Activated naive CD4-positive, alpha-beta T cell treated with anti-CD3 and anti-CD28 coated beads, Interleukin-2, amount 50 U/mL, for 24 hours (primary cell): ENCODE data around the gene ZNF48.

Experiments used
- H3K27ac Mint-ChIP-seq: one replicate; pipeline ENCODE4 v1.8.0; 2021; ENCODE audit warnings: mild to moderate bottlenecking, mixed read lengths
- H3K27me3 Mint-ChIP-seq: one replicate; pipeline ENCODE4 v1.8.0; 2021; ENCODE audit warnings: mixed read lengths
- H3K36me3 Mint-ChIP-seq: one replicate; pipeline ENCODE4 v1.8.0; 2021; ENCODE audit warnings: mixed read lengths
- H3K4me1 Mint-ChIP-seq: one replicate; pipeline ENCODE4 v1.8.0; 2021; ENCODE audit warnings: mixed read lengths
- H3K4me3 Mint-ChIP-seq: one replicate; pipeline ENCODE4 v1.8.0; 2021; ENCODE audit warnings: mild to moderate bottlenecking, mixed read lengths
- H3K9me3 Mint-ChIP-seq: one replicate; pipeline ENCODE4 v1.8.0; 2021; ENCODE audit warnings: mixed read lengths

Gene ZNF48

DNA sequence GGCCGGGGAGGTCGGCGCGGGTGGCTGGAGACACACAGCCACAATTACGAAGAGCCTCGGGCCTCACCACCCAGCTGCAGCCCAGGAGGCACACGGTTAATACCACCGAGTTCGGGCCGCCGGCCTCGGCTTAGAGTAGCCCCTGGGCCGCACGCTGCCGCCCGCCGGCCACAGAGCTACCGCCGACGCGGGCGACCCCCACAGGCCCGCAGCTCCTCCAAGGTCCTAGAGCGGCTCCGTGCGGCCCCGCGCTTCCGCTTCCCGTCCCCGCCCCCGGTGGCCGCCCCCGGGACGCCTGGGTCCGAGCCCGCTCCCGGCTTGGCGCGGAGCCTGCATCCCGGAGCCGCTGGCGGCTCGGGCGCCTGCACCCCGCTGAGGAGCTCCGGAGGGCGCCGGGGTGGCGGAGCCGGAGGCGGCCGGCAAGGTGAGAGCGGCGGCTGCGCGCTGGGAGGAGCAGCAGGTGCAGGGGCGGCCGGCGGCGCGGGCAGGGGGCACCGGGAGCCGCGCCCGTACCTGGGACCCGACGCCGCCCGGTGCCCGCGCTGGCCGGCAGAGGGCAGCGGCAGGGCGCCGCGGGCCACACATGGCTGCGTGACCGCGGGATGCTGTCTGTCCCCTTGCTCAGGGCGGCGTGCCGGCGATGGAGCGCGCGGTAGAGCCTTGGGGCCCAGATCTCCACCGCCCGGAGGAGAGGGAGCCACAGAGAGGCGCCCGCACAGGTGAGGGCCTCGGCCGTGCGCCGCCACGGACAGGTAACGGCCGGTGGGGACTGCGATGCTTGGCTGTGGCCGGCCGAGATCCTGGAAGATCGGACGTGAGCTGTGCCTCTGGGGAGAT, at the start of gene ZNF48:
Gene ZNF48 (plus strand): TSS at position 266 of the 837 bp plus-strand sequence. CDS start 375 bp downstream, at position 641.
- Mint-ChIP-seq H3K27me3 (no peaks in the 10 kb centered on the region), H3K4me3 (peak within 1 kb of the TSS; percentile 91), H3K27ac (peak within 1 kb of the TSS; percentile 86), H3K4me1 (peaks cover 40% of the 10 kb centered on the region), H3K9me3 (no peaks in the 10 kb centered on the region), H3K36me3 (peaks cover 2% of the 10 kb centered on the region)

- no peaks in the 10 kb centered on the region for H3K36me3 Mint-ChIP-seq
- no peak overlapping the region for H3K4me3 Mint-ChIP-seq
- H3K9me3 Mint-ChIP-seq = no peaks in the 10 kb centered on the region
- H3K27me3 Mint-ChIP-seq = no peaks in the 10 kb centered on the region
- H3K4me1 Mint-ChIP-seq = peaks cover 12% of the 10 kb centered on the region
- no peak overlapping the region for H3K27ac Mint-ChIP-seq
Observed at GRCh38 chr16:30346286-30346685, 48.9 kb upstream of the ZNF48 start.

DNA sequence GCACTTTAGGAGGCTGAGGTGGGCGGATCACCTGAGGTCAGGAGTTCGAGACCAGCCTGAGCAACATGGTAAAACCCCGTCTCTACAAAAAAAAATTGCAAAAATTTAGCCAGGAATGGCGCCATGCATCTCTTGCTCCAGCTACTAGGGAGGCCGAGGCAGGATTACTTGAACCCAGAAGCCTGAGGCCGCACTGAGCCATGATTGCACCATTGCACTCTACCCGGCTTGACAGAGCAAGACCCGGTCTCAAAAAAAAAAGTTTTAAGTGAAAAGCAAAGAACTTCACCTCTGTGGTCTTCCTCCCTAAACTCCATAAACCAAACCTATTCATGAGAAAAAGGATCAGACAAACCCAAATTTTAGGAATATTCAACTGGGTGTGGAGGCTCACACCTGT, 47.1 kb upstream of the ZNF48 start:
- no peaks in the 10 kb centered on the region for H3K36me3 Mint-ChIP-seq
- no peak overlapping the region for H3K27ac Mint-ChIP-seq
- H3K27me3 Mint-ChIP-seq = no peaks in the 10 kb centered on the region

DNA sequence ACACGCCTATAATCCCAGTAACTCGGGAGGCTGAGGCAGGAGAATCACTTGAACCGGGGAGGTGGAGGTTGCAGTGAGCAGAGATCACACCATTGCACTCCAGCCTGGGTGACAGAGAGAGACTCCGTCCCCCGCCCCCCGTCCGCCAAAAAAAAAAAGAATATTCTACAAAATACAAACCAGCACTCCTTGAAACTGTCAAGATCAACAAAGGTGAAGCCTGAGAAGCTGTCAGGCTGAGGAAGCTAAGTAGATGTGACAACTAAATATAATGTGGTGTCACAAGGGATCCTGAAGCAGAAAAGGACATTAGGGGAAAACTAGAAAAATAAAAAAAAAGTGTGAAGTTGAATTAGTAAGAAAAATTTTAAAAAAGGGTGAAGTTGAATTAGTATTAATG, 46.3 kb upstream of the ZNF48 start:
- H3K27ac Mint-ChIP-seq = peak overlapping the region; percentile 38
- H3K9me3 Mint-ChIP-seq = no peaks in the 10 kb centered on the region
- peaks cover 22% of the 10 kb centered on the region for H3K4me1 Mint-ChIP-seq
- no peaks in the 10 kb centered on the region for H3K27me3 Mint-ChIP-seq
- H3K36me3 Mint-ChIP-seq = no peaks in the 10 kb centered on the region
- no peak overlapping the region for H3K4me3 Mint-ChIP-seq

More for the DNA sequence above, 47.1 kb upstream of the ZNF48 start:
- H3K9me3 Mint-ChIP-seq = no peaks in the 10 kb centered on the region
- H3K4me1 Mint-ChIP-seq = peaks cover 17% of the 10 kb centered on the region
- H3K4me3 Mint-ChIP-seq = no peak overlapping the region

DNA sequence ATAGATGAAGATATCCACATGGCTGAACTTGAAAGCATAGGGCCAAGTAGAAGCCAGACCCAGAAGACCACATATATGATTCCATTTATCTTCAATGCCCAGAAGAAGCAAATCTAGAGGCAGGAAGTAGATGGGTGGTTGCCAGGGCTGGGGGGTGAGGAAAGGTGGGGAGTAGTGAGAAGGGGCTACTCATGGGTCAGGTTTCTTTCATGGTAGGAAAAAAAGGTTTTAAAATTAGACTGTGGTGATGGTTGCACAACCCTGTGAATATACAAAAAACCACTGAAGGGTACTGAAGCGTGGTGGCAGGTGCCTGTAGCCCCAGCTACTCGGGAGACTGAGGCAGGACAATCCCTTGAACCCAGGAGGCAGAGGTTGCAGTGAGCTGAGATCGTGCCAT, 45.5 kb upstream of the ZNF48 start:
- no peak overlapping the region for H3K4me3 Mint-ChIP-seq
- peaks cover 4% of the 10 kb centered on the region for H3K36me3 Mint-ChIP-seq

GRCh38 chr16:30350134-30350871, 44.9 kb upstream of the ZNF48 start:
- H3K4me3 Mint-ChIP-seq = peak overlapping the region; percentile 43
- no peaks in the 10 kb centered on the region for H3K9me3 Mint-ChIP-seq
- peaks cover 31% of the 10 kb centered on the region for H3K4me1 Mint-ChIP-seq
- H3K27me3 Mint-ChIP-seq = no peaks in the 10 kb centered on the region
- peak overlapping the region; percentile 67 for H3K27ac Mint-ChIP-seq
- H3K36me3 Mint-ChIP-seq = peaks cover 4% of the 10 kb centered on the region

More for the DNA sequence above, 45.5 kb upstream of the ZNF48 start:
- H3K27me3 Mint-ChIP-seq = no peaks in the 10 kb centered on the region
- no peak overlapping the region for H3K27ac Mint-ChIP-seq
- no peaks in the 10 kb centered on the region for H3K9me3 Mint-ChIP-seq
- peaks cover 29% of the 10 kb centered on the region for H3K4me1 Mint-ChIP-seq

DNA sequence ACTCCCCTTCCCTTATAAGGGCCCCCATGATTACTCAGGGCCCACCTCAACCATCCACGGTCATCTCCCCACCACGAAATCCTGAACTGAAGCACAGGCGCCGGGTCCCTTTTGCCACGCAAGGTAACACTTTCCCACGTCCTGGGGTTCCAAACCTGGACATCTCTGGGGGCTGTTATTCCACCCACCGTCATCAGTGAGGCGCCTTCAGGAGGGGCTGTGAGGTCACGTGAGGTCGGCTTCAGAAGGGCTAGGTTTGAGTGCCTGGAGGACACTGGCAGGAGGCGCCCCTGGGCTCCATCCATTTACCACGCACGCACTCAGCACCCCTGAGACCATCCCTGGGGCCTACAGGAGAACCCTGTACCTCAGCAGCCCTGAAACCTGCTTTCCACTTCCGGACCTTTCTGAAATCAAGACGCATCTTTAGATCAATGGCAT, 44.2 kb upstream of the ZNF48 start:
- Mint-ChIP-seq H3K36me3 (peaks cover 4% of the 10 kb centered on the region), H3K27me3 (no peaks in the 10 kb centered on the region), H3K27ac (no peak overlapping the region), H3K9me3 (no peaks in the 10 kb centered on the region), H3K4me3 (no peak overlapping the region), H3K4me1 (peaks cover 38% of the 10 kb centered on the region)

DNA sequence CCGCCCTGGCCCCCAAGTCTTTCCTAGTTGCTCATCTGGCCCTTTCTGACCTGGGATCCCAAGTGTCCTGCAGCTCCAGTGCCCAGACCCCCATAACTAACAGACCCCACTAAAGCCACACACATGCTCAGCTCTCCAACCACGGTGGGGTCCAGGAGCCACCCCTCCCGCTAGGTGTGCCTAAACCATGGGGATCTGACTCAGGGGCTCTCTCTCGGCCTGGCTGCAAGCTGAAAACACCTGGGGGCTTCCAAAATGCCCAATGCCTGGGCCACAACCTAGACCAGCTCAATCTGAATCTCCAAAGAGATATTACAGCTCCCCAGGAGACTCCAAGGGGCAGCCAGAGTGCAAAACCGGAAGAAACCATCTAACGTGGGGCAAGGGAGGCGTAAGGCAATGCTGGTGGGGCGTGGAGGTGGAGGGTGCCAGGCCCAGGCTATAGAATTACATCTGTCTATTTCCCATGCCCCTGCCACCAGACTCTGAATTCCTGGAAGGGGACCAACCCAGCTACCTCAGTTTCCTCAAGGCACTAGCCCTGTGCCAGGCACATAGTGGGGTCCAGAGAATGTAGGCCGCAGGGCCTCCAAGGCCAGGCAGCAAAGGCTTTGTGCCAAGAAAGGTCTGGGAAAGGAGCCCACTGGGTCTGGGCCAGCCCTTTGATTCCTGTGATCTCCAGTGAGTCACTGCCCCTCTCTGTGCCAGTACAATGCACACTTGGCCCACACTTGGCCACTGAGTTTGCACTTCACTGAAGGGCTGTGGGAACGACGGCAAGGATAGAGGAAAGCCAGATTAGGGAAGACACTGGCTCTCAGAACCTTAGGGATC, 43.4 kb upstream of the ZNF48 start:
- peak overlapping the region; percentile 42 for H3K4me3 Mint-ChIP-seq
- H3K4me1 Mint-ChIP-seq = peaks cover 43% of the 10 kb centered on the region
- H3K9me3 Mint-ChIP-seq = no peaks in the 10 kb centered on the region
- no peak overlapping the region for H3K27ac Mint-ChIP-seq
- no peaks in the 10 kb centered on the region for H3K27me3 Mint-ChIP-seq
- H3K36me3 Mint-ChIP-seq = peaks cover 4% of the 10 kb centered on the region

DNA sequence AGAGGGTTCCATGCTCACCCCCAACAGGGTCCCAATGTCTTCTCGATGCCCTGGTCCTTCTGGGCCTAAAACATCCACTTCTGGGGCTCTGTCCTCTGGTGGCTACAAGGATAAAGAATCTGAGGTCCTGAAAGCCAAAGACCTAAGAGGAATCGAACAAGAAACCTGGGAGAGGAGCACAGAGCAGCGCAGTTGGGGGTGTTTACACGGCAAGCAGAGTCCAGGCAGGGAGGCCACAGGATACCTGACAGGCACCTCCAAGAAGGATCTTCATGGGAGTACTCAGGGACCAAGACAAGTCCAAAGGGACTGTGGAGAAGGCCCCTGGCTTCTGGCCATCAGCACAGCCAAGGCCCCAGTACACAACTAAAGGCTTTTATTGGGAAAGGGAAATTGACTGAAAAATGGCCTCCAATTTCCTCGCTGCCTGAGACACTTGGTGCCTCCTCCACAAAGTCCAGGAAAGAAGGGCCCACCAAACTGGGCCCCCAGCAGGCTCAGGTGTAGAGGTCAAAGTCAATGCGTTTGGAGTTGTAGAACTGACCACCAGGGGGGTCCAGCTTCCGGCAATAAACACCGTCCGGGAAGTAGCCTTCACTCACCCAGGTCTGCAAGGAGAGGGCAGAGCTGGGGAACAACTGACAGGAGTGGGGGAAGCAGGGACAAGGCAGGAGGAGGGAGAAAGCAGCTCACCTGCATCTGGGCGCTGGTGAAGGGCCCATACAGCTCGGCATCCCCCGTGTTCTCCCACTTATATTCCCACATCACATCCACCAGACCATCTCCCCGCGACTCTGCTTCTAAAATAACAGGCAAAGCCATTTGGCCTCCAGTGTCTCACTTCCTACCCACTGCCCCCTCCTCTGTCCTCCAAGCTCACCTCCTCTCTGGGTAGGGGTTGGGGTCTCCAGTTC, 42.5 kb upstream of the ZNF48 start:
- Mint-ChIP-seq H3K36me3 (peaks cover 4% of the 10 kb centered on the region), H3K4me1 (peaks cover 43% of the 10 kb centered on the region), H3K9me3 (no peaks in the 10 kb centered on the region), H3K27me3 (no peaks in the 10 kb centered on the region), H3K4me3 (peak overlapping the region; percentile 42), H3K27ac (peak overlapping the region; percentile 70)

DNA sequence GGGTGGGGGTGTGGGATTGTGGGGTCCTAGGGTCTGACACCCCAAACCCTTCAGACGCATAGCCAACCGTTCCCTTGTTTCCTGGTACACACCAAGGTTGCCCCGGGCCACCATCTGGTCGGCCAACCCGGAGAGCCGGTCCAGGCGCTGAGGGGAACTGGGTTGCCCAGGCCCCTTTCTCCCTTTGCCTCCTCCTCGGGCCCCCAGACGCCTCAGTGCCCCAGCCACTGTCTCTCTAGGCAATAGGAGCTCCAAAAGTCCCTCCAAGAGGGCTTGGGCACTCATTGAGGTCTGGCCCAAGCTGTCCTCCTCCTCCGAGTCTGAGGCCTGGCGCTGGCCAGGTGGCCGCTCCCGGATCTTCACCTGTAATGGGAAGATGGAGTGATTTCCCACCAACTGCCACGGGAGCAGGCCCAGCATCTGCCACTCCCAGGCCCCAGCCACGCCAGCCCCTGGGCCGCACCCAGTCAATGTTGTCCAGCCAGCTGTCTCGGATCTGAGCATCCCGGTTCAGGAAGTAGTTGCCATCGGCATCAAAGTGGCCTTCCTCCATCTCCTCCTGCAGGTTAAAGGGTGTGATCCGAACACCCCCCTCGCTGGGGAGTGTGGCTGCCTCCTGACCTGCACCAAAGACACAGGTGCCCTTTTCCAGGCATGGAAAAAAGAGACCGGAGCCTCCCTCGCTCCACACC, 41.6 kb upstream of the ZNF48 start:
- peaks cover 4% of the 10 kb centered on the region for H3K36me3 Mint-ChIP-seq
- peaks cover 43% of the 10 kb centered on the region for H3K4me1 Mint-ChIP-seq
- H3K27me3 Mint-ChIP-seq = no peaks in the 10 kb centered on the region
- H3K4me3 Mint-ChIP-seq = peak overlapping the region; percentile 92
- H3K9me3 Mint-ChIP-seq = no peaks in the 10 kb centered on the region
- H3K27ac Mint-ChIP-seq = no peak overlapping the region

- Mint-ChIP-seq H3K27ac (peak overlapping the region; percentile 99), H3K4me3 (peak overlapping the region; percentile 92), H3K27me3 (no peaks in the 10 kb centered on the region), H3K36me3 (peaks cover 4% of the 10 kb centered on the region), H3K9me3 (no peaks in the 10 kb centered on the region), H3K4me1 (peaks cover 43% of the 10 kb centered on the region)
Observed at GRCh38 chr16:30354423-30355143, 40.6 kb upstream of the ZNF48 start.

DNA sequence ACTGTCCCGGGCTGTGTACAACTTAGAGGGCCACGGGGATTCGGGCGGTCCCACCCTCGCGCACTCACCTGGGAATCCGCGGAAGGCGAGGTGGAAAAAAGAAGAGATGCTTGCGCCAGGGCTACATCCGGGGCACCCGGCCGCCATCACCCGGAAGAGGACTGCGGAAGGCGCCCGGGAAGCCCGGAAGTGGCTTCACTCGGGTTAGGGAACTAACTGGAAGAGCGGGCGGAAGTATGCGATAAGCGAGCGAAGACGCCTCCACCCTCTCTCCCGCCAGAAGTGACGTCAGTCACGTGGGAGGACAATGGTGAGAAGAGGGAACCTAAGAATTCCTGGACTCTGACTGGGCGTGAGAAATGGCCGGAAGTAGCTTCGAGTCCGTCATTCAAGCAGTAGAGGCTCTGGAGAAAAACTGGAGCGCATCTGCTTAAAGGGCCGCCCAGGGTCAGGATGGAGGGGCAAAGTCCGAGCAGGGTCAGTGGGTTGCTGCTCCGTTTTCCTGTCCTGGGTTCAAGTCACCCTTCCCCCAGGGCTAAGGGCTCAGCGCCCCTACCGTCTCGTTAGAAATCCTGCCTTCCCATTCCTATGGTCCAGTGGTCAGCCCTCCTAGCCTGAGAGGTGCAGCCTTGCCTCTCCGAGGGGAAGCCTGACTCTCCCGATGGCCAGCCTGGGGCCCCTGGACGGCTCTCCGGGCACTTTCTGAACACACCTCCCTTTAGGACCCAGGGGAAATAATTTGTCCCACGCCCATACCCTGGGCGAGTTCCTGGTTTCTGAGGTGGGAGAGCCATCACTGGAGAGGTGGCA, 39.9 kb upstream of the ZNF48 start, which contains the start of gene CD2BP2:
Gene CD2BP2 (minus strand): TSS at position 165 of the 810 bp plus-strand sequence. CDS start 627 bp downstream, outside the sequence.
- peaks cover 4% of the 10 kb centered on the region for H3K36me3 Mint-ChIP-seq
- no peaks in the 10 kb centered on the region for H3K9me3 Mint-ChIP-seq
- no peaks in the 10 kb centered on the region for H3K27me3 Mint-ChIP-seq
- peak within 1 kb of the TSS; percentile 99 for H3K27ac Mint-ChIP-seq
- H3K4me1 Mint-ChIP-seq = peaks cover 37% of the 10 kb centered on the region
- H3K4me3 Mint-ChIP-seq = peak within 1 kb of the TSS; percentile 92

GRCh38 chr16:30355954-30356308, 39.3 kb upstream of the ZNF48 start:
- H3K27ac Mint-ChIP-seq = peak overlapping the region; percentile 85
- peaks cover 4% of the 10 kb centered on the region for H3K36me3 Mint-ChIP-seq
- H3K9me3 Mint-ChIP-seq = no peaks in the 10 kb centered on the region
- H3K27me3 Mint-ChIP-seq = no peaks in the 10 kb centered on the region
- H3K4me3 Mint-ChIP-seq = peak overlapping the region; percentile 92
- H3K4me1 Mint-ChIP-seq = peaks cover 33% of the 10 kb centered on the region
